Testis (tissue), 2 donors: ENCODE data around the gene PPP3R1.

Source experiments
- POLR2A ChIP-seq: fragments of 450-650 bp; IDR thresholded peaks from one replicate; pipeline ENCODE4 v1.6.1; 2017; ENCODE audit warnings: antibody characterized with exemption, mild to moderate bottlenecking, moderate library complexity
- TF ChIP-seq, protein P1 (sequence below), 3 experiments: fragments of 450-650 bp in 2 of 3; fragments of 200-600 bp in 1 of 3; sonication (generic) in 1 of 3; IDR thresholded peaks; one replicate each; pipeline ENCODE4 v1.5.1; 2016 to 2019; ENCODE audit warnings: antibody characterized with exemption in 3 of 3, mild to moderate bottlenecking in 2 of 3, moderate library complexity in 1 of 3

DNA sequence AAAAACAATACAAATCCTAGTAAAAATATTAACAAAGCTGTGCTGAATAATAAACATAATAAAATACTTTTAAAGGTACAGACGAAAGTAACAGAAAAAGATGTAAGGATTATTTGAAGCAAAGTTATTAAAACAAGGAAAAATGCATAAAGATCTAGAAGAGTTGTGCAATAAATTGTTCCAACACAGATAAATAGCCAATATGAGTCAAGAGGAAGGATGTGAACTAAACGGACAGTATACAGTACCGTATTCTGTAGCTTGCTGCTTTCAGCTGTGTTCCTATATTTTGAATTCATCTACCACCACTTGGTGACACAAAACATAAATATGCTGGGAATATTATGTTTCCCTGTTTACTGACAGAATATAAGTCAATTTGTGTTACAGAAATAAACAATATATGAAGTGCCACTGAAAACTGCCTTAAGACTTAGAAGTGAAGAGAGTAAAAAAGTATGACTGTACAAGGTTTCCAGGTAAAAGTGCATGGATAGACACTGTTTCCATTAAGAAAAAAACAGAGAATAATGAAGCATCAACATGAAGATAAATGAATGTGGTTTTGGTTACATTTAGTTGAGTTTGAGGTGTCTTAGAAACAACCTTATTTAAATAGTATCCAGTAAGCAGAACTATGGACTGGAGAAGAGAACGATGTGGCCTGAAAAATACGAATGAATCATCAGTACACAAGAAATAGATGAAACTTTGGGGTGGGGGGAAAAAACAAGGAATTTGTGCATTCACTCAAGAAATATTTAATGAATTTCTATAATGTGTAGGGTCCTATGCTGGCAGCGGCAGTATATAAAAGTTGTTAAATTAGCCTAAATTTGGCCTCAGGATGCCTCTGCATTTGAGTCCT, 13.1 kb downstream of the PPP3R1 start:
- TF ChIP-seq, protein P1, sequence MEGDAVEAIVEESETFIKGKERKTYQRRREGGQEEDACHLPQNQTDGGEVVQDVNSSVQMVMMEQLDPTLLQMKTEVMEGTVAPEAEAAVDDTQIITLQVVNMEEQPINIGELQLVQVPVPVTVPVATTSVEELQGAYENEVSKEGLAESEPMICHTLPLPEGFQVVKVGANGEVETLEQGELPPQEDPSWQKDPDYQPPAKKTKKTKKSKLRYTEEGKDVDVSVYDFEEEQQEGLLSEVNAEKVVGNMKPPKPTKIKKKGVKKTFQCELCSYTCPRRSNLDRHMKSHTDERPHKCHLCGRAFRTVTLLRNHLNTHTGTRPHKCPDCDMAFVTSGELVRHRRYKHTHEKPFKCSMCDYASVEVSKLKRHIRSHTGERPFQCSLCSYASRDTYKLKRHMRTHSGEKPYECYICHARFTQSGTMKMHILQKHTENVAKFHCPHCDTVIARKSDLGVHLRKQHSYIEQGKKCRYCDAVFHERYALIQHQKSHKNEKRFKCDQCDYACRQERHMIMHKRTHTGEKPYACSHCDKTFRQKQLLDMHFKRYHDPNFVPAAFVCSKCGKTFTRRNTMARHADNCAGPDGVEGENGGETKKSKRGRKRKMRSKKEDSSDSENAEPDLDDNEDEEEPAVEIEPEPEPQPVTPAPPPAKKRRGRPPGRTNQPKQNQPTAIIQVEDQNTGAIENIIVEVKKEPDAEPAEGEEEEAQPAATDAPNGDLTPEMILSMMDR (IDR thresholded peaks at IDR 0.05) = no peak
- no peak for TF ChIP-seq POLR2A
